IPS-18c (cell line): ENCODE data around the gene AMZ1.
"Not testable (repeated sequence)": the region's sequence is repeated elsewhere in the genome, so short reads cannot be mapped to it uniquely, and the experiment has no call there.

ENCODE experiments used
- H3K4me3 ChIP-seq: 2 replicates; pipeline ENCODE4 v1.7.0; 2013; ENCODE audit warnings: low read depth, mild to moderate bottlenecking, low read length, moderate library complexity; ENCODE audit not compliant: insufficient read depth
- H3K9me3 ChIP-seq: one replicate; pipeline ENCODE4 v1.6.1; 2013; ENCODE audit warnings: mild to moderate bottlenecking, low read length, moderate library complexity; ENCODE audit not compliant: control insufficient read depth, insufficient read depth

The AMZ1 gene

GRCh38 chr7:2714636-2715035 lies 26.6 kb downstream of the AMZ1 start:
- Histone ChIP-seq H3K4me3 (no peak overlapping the region), H3K9me3 (no peaks in the 10 kb centered on the region)

- no peaks in the 10 kb centered on the region for H3K9me3 ChIP-seq
- H3K4me3 ChIP-seq = no peak overlapping the region
Observed at GRCh38 chr7:2715341-2716231, 27.6 kb downstream of the AMZ1 start.

- Histone ChIP-seq H3K9me3 (no peaks in the 10 kb centered on the region), H3K4me3 (no peak overlapping the region)
Observed at GRCh38 chr7:2716488-2716887, 28.5 kb downstream of the AMZ1 start.

GRCh38 chr7:2716906-2717292 lies 28.9 kb downstream of the AMZ1 start:
- H3K4me3 ChIP-seq = no peak overlapping the region
- H3K9me3 ChIP-seq = no peaks in the 10 kb centered on the region

- Histone ChIP-seq H3K9me3 (no peaks in the 10 kb centered on the region), H3K4me3 (no peak overlapping the region)
Observed at GRCh38 chr7:2717293-2718261, 29.6 kb downstream of the AMZ1 start.

GRCh38 chr7:2718296-2718965 lies 30.4 kb downstream of the AMZ1 start:
- Histone ChIP-seq H3K4me3 (no peak overlapping the region), H3K9me3 (no peaks in the 10 kb centered on the region)

- Histone ChIP-seq H3K4me3 (no peak overlapping the region), H3K9me3 (no peaks in the 10 kb centered on the region)
Observed at GRCh38 chr7:2719007-2719406, 31.0 kb downstream of the AMZ1 start.

- H3K4me3 ChIP-seq = no peak overlapping the region
- no peaks in the 10 kb centered on the region for H3K9me3 ChIP-seq
Observed at GRCh38 chr7:2720024-2720423, 32.0 kb downstream of the AMZ1 start.

GRCh38 chr7:2721842-2722241 lies 33.8 kb downstream of the AMZ1 start:
- no peak overlapping the region for H3K4me3 ChIP-seq
- H3K9me3 ChIP-seq = no peaks in the 10 kb centered on the region

- H3K9me3 ChIP-seq = no peaks in the 10 kb centered on the region
- H3K4me3 ChIP-seq = no peak overlapping the region
Observed at GRCh38 chr7:2722591-2722990, 34.6 kb downstream of the AMZ1 start.

- Histone ChIP-seq H3K4me3 (no peak overlapping the region), H3K9me3 (no peaks in the 10 kb centered on the region)
Observed at GRCh38 chr7:2723138-2723850, 35.3 kb downstream of the AMZ1 start.

GRCh38 chr7:2724036-2724435 lies 36.0 kb downstream of the AMZ1 start:
- H3K9me3 ChIP-seq, H3K4me3 ChIP-seq: not testable (repeated sequence)

GRCh38 chr7:2724453-2725177 lies 36.6 kb downstream of the AMZ1 start:
- Histone ChIP-seq H3K9me3 (no peaks in the 10 kb centered on the region), H3K4me3 (no peak overlapping the region)

GRCh38 chr7:2725178-2726105 lies 37.4 kb downstream of the AMZ1 start:
- Histone ChIP-seq H3K4me3 (no peak overlapping the region), H3K9me3 (no peaks in the 10 kb centered on the region)

GRCh38 chr7:2726316-2727018 lies 38.5 kb downstream of the AMZ1 start:
- no peak overlapping the region for H3K4me3 ChIP-seq
- H3K9me3 ChIP-seq = no peaks in the 10 kb centered on the region
